ENCODE results near the gene IL1RL1.

DNA sequence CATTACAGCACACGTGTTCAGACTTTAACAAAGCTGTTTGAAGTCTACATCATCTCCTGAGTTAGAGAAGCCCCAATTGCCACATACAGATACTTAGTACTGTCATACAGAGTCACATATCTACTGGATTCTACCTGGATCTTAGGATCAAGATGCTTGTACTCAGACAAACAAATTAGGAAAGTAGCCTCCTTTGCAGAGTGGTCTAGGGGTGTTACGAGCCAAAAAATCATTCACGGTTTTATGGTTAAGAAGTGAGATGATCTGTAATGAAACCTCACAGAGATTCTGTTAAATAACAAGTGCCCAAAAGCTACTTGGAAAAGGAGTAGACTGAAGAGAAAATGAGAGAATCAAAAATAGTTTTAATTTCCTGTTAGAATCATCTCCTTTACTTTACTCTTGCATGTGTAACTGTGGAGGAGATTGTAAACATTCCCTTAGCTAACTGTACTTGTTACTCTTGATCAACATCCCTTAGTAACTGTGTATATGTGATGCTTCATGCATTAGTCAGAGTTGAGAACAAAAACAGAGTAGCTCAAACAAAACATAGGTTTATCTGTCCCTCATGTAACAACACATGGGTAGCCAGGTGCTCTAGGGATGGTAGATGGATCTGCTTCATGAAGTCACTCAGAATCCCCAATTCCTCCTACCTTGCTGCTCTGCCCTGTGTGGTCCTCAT lies 16.4 kb upstream of the IL1RL1 start:
- TF ChIP-seq, protein P1, sequence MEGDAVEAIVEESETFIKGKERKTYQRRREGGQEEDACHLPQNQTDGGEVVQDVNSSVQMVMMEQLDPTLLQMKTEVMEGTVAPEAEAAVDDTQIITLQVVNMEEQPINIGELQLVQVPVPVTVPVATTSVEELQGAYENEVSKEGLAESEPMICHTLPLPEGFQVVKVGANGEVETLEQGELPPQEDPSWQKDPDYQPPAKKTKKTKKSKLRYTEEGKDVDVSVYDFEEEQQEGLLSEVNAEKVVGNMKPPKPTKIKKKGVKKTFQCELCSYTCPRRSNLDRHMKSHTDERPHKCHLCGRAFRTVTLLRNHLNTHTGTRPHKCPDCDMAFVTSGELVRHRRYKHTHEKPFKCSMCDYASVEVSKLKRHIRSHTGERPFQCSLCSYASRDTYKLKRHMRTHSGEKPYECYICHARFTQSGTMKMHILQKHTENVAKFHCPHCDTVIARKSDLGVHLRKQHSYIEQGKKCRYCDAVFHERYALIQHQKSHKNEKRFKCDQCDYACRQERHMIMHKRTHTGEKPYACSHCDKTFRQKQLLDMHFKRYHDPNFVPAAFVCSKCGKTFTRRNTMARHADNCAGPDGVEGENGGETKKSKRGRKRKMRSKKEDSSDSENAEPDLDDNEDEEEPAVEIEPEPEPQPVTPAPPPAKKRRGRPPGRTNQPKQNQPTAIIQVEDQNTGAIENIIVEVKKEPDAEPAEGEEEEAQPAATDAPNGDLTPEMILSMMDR (conservative IDR thresholded peaks at IDR 0.05; ENCODE audit: low read length), result no peak
- no peak for TF ChIP-seq EZH2phosphoT487 (IDR thresholded peaks at IDR 0.05; ENCODE audit: borderline replicate concordance)

Data from Loucy (cell line).